A549 (cell line): ENCODE measurements around the gene WLS.

Source experiments
- BHLHE40 ChIP-seq: IDR thresholded peaks from 2 replicates; pipeline ENCODE4 v1.6.1; 2012; ENCODE audit warnings: low read depth, low read length, inconsistent platforms
- CHD2 ChIP-seq: fragments of 150-350 bp; IDR thresholded peaks from 2 replicates; pipeline ENCODE4 v1.6.1; 2014; ENCODE audit warnings: low read length; ENCODE audit not compliant: partially characterized antibody
- CHD4 ChIP-seq: fragments of 200-600 bp; sonication (generic); IDR thresholded peaks from 2 replicates; pipeline ENCODE4 v1.6.1; 2016; ENCODE audit warnings: antibody characterized with exemption, mild to moderate bottlenecking, borderline replicate concordance
- EHMT2 ChIP-seq: fragments of 200-600 bp; sonication (generic); IDR thresholded peaks from 2 replicates; pipeline ENCODE4 v1.6.1; 2016; ENCODE audit warnings: antibody characterized with exemption, low read depth, mild to moderate bottlenecking, moderate library complexity
- MAZ ChIP-seq: fragments of 150-350 bp; IDR thresholded peaks from 2 replicates; pipeline ENCODE4 v1.6.1; 2014; ENCODE audit warnings: antibody characterized with exemption, low read depth, low read length, borderline replicate concordance
- NFE2L2 ChIP-seq: fragments of 150-350 bp; conservative IDR thresholded peaks from 2 replicates; pipeline ENCODE4 v1.6.1; 2014; ENCODE audit warnings: low read length
- POLR2A ChIP-seq: IDR thresholded peaks from 2 replicates; pipeline ENCODE4 v1.6.1; 2012; ENCODE audit warnings: mild to moderate bottlenecking, low read length
- RAD21 ChIP-seq, 2 experiments: fragments of >200 bp in 1 of 2; sonication (Bioruptor Twin) in 1 of 2; formaldehyde crosslinking in 1 of 2; IDR thresholded peaks in 1 of 2; conservative IDR thresholded peaks in 1 of 2; 2 replicates in 1 of 2; 3 replicates in 1 of 2; pipeline ENCODE4 v1.6.1; 2012 to 2018; ENCODE audit warnings: inconsistent platforms in 1 of 2
- RFX5 ChIP-seq: fragments of 450-650 bp; IDR thresholded peaks from 2 replicates; pipeline ENCODE4 v1.7.1; 2014; ENCODE audit warnings: antibody characterized with exemption, mild to moderate bottlenecking, moderate library complexity
- RNF2 ChIP-seq: fragments of 200-600 bp; sonication (generic); IDR thresholded peaks from 2 replicates; pipeline ENCODE4 v1.6.1; 2016; ENCODE audit warnings: low read depth, mild to moderate bottlenecking, antibody characterized with exemption, moderate library complexity, borderline replicate concordance
- SREBF2 ChIP-seq: fragments of 450-650 bp; IDR thresholded peaks from 2 replicates; pipeline ENCODE4 v1.6.1; 2014; ENCODE audit warnings: mild to moderate bottlenecking, moderate library complexity
- TF ChIP-seq, protein P1 (sequence below): IDR thresholded peaks from 2 replicates; pipeline ENCODE4 v1.6.1; 2012; ENCODE audit warnings: low read depth, borderline replicate concordance
- TF ChIP-seq, protein P2 (sequence below): fragments of >200 bp; sonication (Bioruptor Twin); formaldehyde crosslinking; IDR thresholded peaks from 3 replicates; pipeline ENCODE4 v1.5.1; 2016

DNA sequence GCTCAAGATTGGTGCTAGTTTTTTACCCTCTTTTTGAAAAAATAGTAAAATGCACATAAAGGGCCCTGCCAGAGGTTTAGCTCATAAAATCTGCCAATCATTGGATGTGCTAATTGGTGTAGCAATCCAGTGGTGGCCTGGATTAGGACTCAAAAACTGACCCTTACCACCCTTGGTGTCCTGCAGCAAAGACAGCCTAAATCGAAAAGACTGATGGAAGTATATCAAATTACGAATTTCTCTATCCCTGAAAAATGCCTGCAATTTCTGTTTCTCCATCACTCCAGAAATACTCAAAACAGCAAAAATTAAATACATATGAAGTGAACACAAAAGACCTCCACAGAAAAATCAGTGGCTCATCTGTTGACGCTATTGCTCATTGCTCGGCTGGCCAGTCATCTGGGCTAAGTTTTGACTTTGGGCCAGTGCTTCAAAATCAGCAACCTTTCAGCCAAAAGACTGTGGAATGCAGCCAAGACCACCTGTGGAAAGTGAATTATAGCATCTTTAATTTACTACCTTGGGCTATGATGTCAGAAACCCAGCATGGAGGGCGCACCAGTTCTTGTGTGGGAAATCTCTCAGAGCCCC lies 30.0 kb downstream of the WLS start:
- TF ChIP-seq, protein P1, sequence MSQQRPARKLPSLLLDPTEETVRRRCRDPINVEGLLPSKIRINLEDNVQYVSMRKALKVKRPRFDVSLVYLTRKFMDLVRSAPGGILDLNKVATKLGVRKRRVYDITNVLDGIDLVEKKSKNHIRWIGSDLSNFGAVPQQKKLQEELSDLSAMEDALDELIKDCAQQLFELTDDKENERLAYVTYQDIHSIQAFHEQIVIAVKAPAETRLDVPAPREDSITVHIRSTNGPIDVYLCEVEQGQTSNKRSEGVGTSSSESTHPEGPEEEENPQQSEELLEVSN, result no peak
- TF ChIP-seq, protein P2, sequence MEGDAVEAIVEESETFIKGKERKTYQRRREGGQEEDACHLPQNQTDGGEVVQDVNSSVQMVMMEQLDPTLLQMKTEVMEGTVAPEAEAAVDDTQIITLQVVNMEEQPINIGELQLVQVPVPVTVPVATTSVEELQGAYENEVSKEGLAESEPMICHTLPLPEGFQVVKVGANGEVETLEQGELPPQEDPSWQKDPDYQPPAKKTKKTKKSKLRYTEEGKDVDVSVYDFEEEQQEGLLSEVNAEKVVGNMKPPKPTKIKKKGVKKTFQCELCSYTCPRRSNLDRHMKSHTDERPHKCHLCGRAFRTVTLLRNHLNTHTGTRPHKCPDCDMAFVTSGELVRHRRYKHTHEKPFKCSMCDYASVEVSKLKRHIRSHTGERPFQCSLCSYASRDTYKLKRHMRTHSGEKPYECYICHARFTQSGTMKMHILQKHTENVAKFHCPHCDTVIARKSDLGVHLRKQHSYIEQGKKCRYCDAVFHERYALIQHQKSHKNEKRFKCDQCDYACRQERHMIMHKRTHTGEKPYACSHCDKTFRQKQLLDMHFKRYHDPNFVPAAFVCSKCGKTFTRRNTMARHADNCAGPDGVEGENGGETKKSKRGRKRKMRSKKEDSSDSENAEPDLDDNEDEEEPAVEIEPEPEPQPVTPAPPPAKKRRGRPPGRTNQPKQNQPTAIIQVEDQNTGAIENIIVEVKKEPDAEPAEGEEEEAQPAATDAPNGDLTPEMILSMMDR, result no peak
- TF ChIP-seq RAD21 (conservative IDR thresholded peaks at IDR 0.05 in 1 of 2, IDR thresholded peaks at IDR 0.05 in 1 of 2), result no peak
- TF ChIP-seq POLR2A, result no peak
- no peak for TF ChIP-seq CHD2
- no peak for TF ChIP-seq CHD4
- TF ChIP-seq SREBF2, result no peak
- TF ChIP-seq RNF2, result no peak
- TF ChIP-seq NFE2L2, result no peak
- TF ChIP-seq MAZ, result no peak
- TF ChIP-seq EHMT2, result no peak
- TF ChIP-seq RFX5, result no peak
- TF ChIP-seq BHLHE40, result no peak
